ENCODE results near the gene C9orf153. TPM values are rescaled to one million over a fixed set of nuclear protein-coding genes. Genes with fewer than 3 reads are reported as not detected.

The C9orf153 gene
- total RNA-seq, 2 donors from 2014 or later, result 0.43 TPM; not detected in 1

GRCh38 chr9:86252870-86253269, 6.6 kb downstream of the C9orf153 start:
- H3K27me3 Mint-ChIP-seq, result peaks cover 0 to 3% of the 10 kb centered on the region in 2 donors
- H3K27ac Mint-ChIP-seq, result no peak overlapping the region
- no peaks in the 10 kb centered on the region for H3K9me3 Mint-ChIP-seq
- DNase-seq (ENCODE audit: low spot score), result no peak
- peaks cover 0 to 4% of the 10 kb centered on the region in 2 donors for H3K4me1 Mint-ChIP-seq (ENCODE audit: low read depth in 2 of 2)
- no peaks in the 10 kb centered on the region for H3K36me3 Mint-ChIP-seq
- no peak for ATAC-seq
- no peak overlapping the region for H3K4me3 Mint-ChIP-seq

GRCh38 chr9:86250123-86250522, 9.3 kb downstream of the C9orf153 start:
- H3K9me3 Mint-ChIP-seq, result no peaks in the 10 kb centered on the region
- no peak overlapping the region for H3K27ac Mint-ChIP-seq
- H3K27me3 Mint-ChIP-seq, result peaks cover 0 to 10% of the 10 kb centered on the region in 2 donors
- no peaks in the 10 kb centered on the region for H3K36me3 Mint-ChIP-seq
- no peak for DNase-seq (ENCODE audit: low spot score)
- no peak for ATAC-seq
- no peaks in the 10 kb centered on the region for H3K4me1 Mint-ChIP-seq (ENCODE audit: low read depth in 2 of 2)
- H3K4me3 Mint-ChIP-seq, result no peak overlapping the region

GRCh38 chr9:86248746-86249145, 10.7 kb downstream of the C9orf153 start:
- H3K4me3 Mint-ChIP-seq, result no peak overlapping the region
- no peaks in the 10 kb centered on the region for H3K9me3 Mint-ChIP-seq
- H3K4me1 Mint-ChIP-seq (ENCODE audit: low read depth in 2 of 2), result no peaks in the 10 kb centered on the region
- peaks cover 0 to 10% of the 10 kb centered on the region in 2 donors for H3K27me3 Mint-ChIP-seq
- no peak overlapping the region for H3K27ac Mint-ChIP-seq
- DNase-seq (ENCODE audit: low spot score) (no peak), ATAC-seq (no peak)
- H3K36me3 Mint-ChIP-seq, result no peaks in the 10 kb centered on the region

- DNase-seq (ENCODE audit: low spot score) (no peak), ATAC-seq (peak in 1 of 2 donors; percentile 56)
- Mint-ChIP-seq H3K27ac (no peak overlapping the region), H3K4me3 (no peak overlapping the region), H3K4me1 (ENCODE audit: low read depth in 2 of 2) (no peaks in the 10 kb centered on the region), H3K27me3 (peaks cover 0 to 9% of the 10 kb centered on the region in 2 donors), H3K9me3 (no peaks in the 10 kb centered on the region), H3K36me3 (no peaks in the 10 kb centered on the region)
These were observed 12.7 kb downstream of the C9orf153 start for GRCh38 chr9:86246752-86247161.

GRCh38 chr9:86242071-86242470, 17.4 kb downstream of the C9orf153 start:
- DNase-seq (ENCODE audit: low spot score) (no peak), ATAC-seq (no peak)
- Mint-ChIP-seq H3K4me1 (ENCODE audit: low read depth in 2 of 2) (no peaks in the 10 kb centered on the region), H3K36me3 (no peaks in the 10 kb centered on the region), H3K4me3 (no peak overlapping the region), H3K27ac (no peak overlapping the region), H3K9me3 (no peaks in the 10 kb centered on the region), H3K27me3 (peaks cover 6% of the 10 kb centered on the region in 2 donors)

- no peaks in the 10 kb centered on the region for H3K4me1 Mint-ChIP-seq (ENCODE audit: low read depth in 2 of 2)
- H3K27me3 Mint-ChIP-seq, result peaks cover 5 to 6% of the 10 kb centered on the region in 2 donors
- H3K9me3 Mint-ChIP-seq, result no peaks in the 10 kb centered on the region
- H3K36me3 Mint-ChIP-seq, result no peaks in the 10 kb centered on the region
- no peak for ATAC-seq
- no peak for DNase-seq (ENCODE audit: low spot score)
- no peak overlapping the region for H3K27ac Mint-ChIP-seq
- no peak overlapping the region for H3K4me3 Mint-ChIP-seq
These were observed 18.2 kb downstream of the C9orf153 start for GRCh38 chr9:86241216-86241615.

- Mint-ChIP-seq H3K4me1 (ENCODE audit: low read depth in 2 of 2) (no peaks in the 10 kb centered on the region), H3K9me3 (no peaks in the 10 kb centered on the region), H3K27me3 (peaks cover 7 to 19% of the 10 kb centered on the region in 2 donors), H3K36me3 (no peaks in the 10 kb centered on the region), H3K27ac (no peak overlapping the region), H3K4me3 (no peak overlapping the region)
- ATAC-seq, result no peak
- no peak for DNase-seq (ENCODE audit: low spot score)
These were observed 20.3 kb downstream of the C9orf153 start for GRCh38 chr9:86238861-86239770.

GRCh38 chr9:86230858-86231257, 28.6 kb downstream of the C9orf153 start:
- Mint-ChIP-seq H3K4me3 (no peak overlapping the region), H3K4me1 (ENCODE audit: low read depth in 2 of 2) (no peaks in the 10 kb centered on the region), H3K27me3 (peaks cover 11 to 22% of the 10 kb centered on the region in 2 donors), H3K27ac (no peak overlapping the region), H3K36me3 (no peaks in the 10 kb centered on the region), H3K9me3 (no peaks in the 10 kb centered on the region)
- ATAC-seq (no peak), DNase-seq (ENCODE audit: low spot score) (no peak)

GRCh38 chr9:86222667-86223066, 36.8 kb downstream of the C9orf153 start:
- no peak for ATAC-seq
- Mint-ChIP-seq H3K36me3 (no peaks in the 10 kb centered on the region), H3K9me3 (no peaks in the 10 kb centered on the region), H3K27ac (no peak overlapping the region), H3K4me3 (no peak overlapping the region), H3K4me1 (ENCODE audit: low read depth in 2 of 2) (no peaks in the 10 kb centered on the region), H3K27me3 (peaks cover 5 to 17% of the 10 kb centered on the region in 2 donors)
- no peak for DNase-seq (ENCODE audit: low spot score)

GRCh38 chr9:86219606-86220005, 39.9 kb downstream of the C9orf153 start:
- Mint-ChIP-seq H3K36me3 (no peaks in the 10 kb centered on the region), H3K4me1 (ENCODE audit: low read depth in 2 of 2) (no peaks in the 10 kb centered on the region), H3K9me3 (no peaks in the 10 kb centered on the region), H3K27ac (no peak overlapping the region), H3K4me3 (no peak overlapping the region), H3K27me3 (peaks cover 5 to 17% of the 10 kb centered on the region in 2 donors)
- ATAC-seq, result no peak
- no peak for DNase-seq (ENCODE audit: low spot score)

- H3K4me1 Mint-ChIP-seq (ENCODE audit: low read depth in 2 of 2), result no peaks in the 10 kb centered on the region
- peaks cover 5 to 10% of the 10 kb centered on the region in 2 donors for H3K27me3 Mint-ChIP-seq
- H3K9me3 Mint-ChIP-seq, result no peaks in the 10 kb centered on the region
- H3K4me3 Mint-ChIP-seq, result no peak overlapping the region
- ATAC-seq, result no peak
- DNase-seq (ENCODE audit: low spot score), result no peak
- no peaks in the 10 kb centered on the region for H3K36me3 Mint-ChIP-seq
- no peak overlapping the region for H3K27ac Mint-ChIP-seq
These were observed 42.2 kb downstream of the C9orf153 start for GRCh38 chr9:86217076-86217755.

- H3K27ac Mint-ChIP-seq, result no peak overlapping the region
- H3K9me3 Mint-ChIP-seq, result no peaks in the 10 kb centered on the region
- H3K4me1 Mint-ChIP-seq (ENCODE audit: low read depth in 2 of 2), result peaks cover under 1 to 3% of the 10 kb centered on the region in 2 donors
- no peak overlapping the region for H3K4me3 Mint-ChIP-seq
- H3K36me3 Mint-ChIP-seq, result no peaks in the 10 kb centered on the region
- DNase-seq (ENCODE audit: low spot score) (no peak), ATAC-seq (no peak)
- H3K27me3 Mint-ChIP-seq, result peaks cover 0 to 3% of the 10 kb centered on the region in 2 donors
These were observed 52.3 kb downstream of the C9orf153 start for GRCh38 chr9:86207193-86207592.

- Mint-ChIP-seq H3K27ac (no peak overlapping the region), H3K27me3 (peaks cover 0 to 8% of the 10 kb centered on the region in 2 donors), H3K4me3 (no peak overlapping the region), H3K4me1 (ENCODE audit: low read depth in 2 of 2) (peaks cover 3 to 18% of the 10 kb centered on the region in 2 donors), H3K36me3 (no peaks in the 10 kb centered on the region), H3K9me3 (no peaks in the 10 kb centered on the region)
- ATAC-seq (peak; percentile 55 to 69), DNase-seq (ENCODE audit: low spot score) (no peak)
These were observed 57.0 kb downstream of the C9orf153 start for GRCh38 chr9:86202338-86202882.

Data from natural killer cell treated with Interleukin-12 subunit alpha and Interleukin-12 subunit beta and Interleukin-15 and Interleukin-18, amount 100 ng/mL, for 72 hours (primary cell).